Measurements from ENCODE around the gene PBX1. TPM values are rescaled to one million over a fixed set of nuclear protein-coding genes. Genes with fewer than 3 reads are reported as not detected.

PBX1 gene
- total and polyA plus RNA-seq, 2 of the 4 experiments (the other 2 are of a cell fraction), result 13.9 to 17.9 TPM

- H2BK5ac ChIP-seq (ENCODE audit: low read depth, low read length, poor library complexity, severe bottlenecking), result no peak overlapping the region
- H2BK15ac ChIP-seq (ENCODE audit: low read depth, low read length), result no peak overlapping the region
- H2AK5ac ChIP-seq (ENCODE audit: low read depth, low read length), result no peak overlapping the region
- BruUV-seq (replicated peaks), result no TSS peak
- H4K91ac ChIP-seq (ENCODE audit: insufficient read depth, low read depth, low read length), result no peak overlapping the region; the same call in 1 of the 2 replicates
- no peak overlapping the region for H3K9ac ChIP-seq (ENCODE audit: low read depth, low read length)
- no peak overlapping the region for H3K14ac ChIP-seq (replicated peaks; ENCODE audit: low read depth, low read length)
- no peak overlapping the region for H3K56ac ChIP-seq (ENCODE audit: extremely low read depth, insufficient read depth, low read length)
- no CpG with 5 or more reads among the region's 5 CpGs for WGBS, 2 experiments (ENCODE audit: extremely low coverage in 2 of 2, insufficient read length in 1 of 2)
- in situ Hi-C loops (cut with MboI; ENCODE audit: low sequenced_read_pairs), result no loop called here
- no peak overlapping the region for H3K4me2 ChIP-seq (ENCODE audit: low read depth, low read length)
- H3K4me3 ChIP-seq (ENCODE audit: insufficient read depth, low read depth, low read length), result no peak overlapping the region
- peaks cover 13% of the 10 kb centered on the region for H3K4me1 ChIP-seq (ENCODE audit: control insufficient read depth, insufficient read depth, low read length)
- DNase-seq, result no peak
- peaks cover 7% of the 10 kb centered on the region; the same call in 1 of the 2 replicates for H3K9me1 ChIP-seq (ENCODE audit: insufficient read depth, low read length)
- no peak overlapping the region for H3K27ac ChIP-seq (ENCODE audit: insufficient read depth, low read length)
- ChIA-PET CTCF (interaction anchor here (1.4 kb wide), 1 partner anchor 10 kb away, joined by 4 read pairs; no protein-coding TSS in a partner anchor), POLR2A (ENCODE audit: unreplicated experiment) (no interaction called here)
- no peak overlapping the region for H4K5ac ChIP-seq (ENCODE audit: low read depth, low read length)
- no peaks in the 10 kb centered on the region for H3K36me3 ChIP-seq (ENCODE audit: control insufficient read depth, insufficient read depth, low read length)
- no peak overlapping the region for H3K23ac ChIP-seq (ENCODE audit: low read depth, low read length)
- no peak overlapping the region for H4K8ac ChIP-seq (ENCODE audit: low read depth in 2 of 2, low read length in 2 of 2)
- intact Hi-C loops (cut with micrococcal nuclease), result loop anchor here (5.0 kb wide), 1 partner anchor 168 kb away; no protein-coding TSS in a partner anchor
- H3K18ac ChIP-seq (ENCODE audit: low read depth, low read length), result no peak overlapping the region
- H2AK9ac ChIP-seq (replicated peaks; ENCODE audit: low read depth, low read length, poor library complexity), result no peak overlapping the region
- H2AFZ ChIP-seq (replicated peaks; ENCODE audit: low read length, poor library complexity), result no peak overlapping the region
- H3K9me3 ChIP-seq (ENCODE audit: control insufficient read depth, insufficient read depth, low read length), result no peaks in the 10 kb centered on the region
- dilution Hi-C loops (cut with HindIII; ENCODE audit: low sequenced_read_pairs, unreplicated experiment), result no loop called here
- H3K79me1 ChIP-seq (ENCODE audit: low read depth in 1 of 2, low read length in 2 of 2), result peaks cover 6 to 8% of the 10 kb centered on the region in 2 experiments; a peak in 2 of 4 replicates
- TF ChIP-seq MXI1 (IDR thresholded peaks at IDR 0.05; ENCODE audit: borderline replicate concordance, low read depth, low read length) (no peak), NFE2L2 (IDR thresholded peaks at IDR 0.05; ENCODE audit: low read depth, low read length) (no peak), RCOR1 (IDR thresholded peaks at IDR 0.05; ENCODE audit: insufficient replicate concordance, low read length) (no peak), POLR2A (IDR thresholded peaks at IDR 0.05; ENCODE audit: low read depth, low read length) (no peak), USF2 (IDR thresholded peaks at IDR 0.05; ENCODE audit: low read depth, low read length) (no peak), CTCF (conservative IDR thresholded peaks at IDR 0.05; ENCODE audit: low read depth, low read length) (no peak), BHLHE40 (IDR thresholded peaks at IDR 0.05; ENCODE audit: low read depth, low read length) (no peak), CHD1 (IDR thresholded peaks at IDR 0.05; ENCODE audit: low read depth, low read length) (no peak), RAD21 (IDR thresholded peaks at IDR 0.05; ENCODE audit: low read length) (no peak), FOS (IDR thresholded peaks at IDR 0.05; ENCODE audit: low read depth, low read length) (no peak), ELK1 (IDR thresholded peaks at IDR 0.05; ENCODE audit: borderline replicate concordance, low read depth, low read length) (no peak), CEBPB (IDR thresholded peaks at IDR 0.05; ENCODE audit: low read depth, low read length) (no peak)
- ATAC-seq (ENCODE audit: low read depth), result no peak
- no peaks in the 10 kb centered on the region for H4K20me1 ChIP-seq (ENCODE audit: insufficient read depth, low read length)
- H3K4ac ChIP-seq (ENCODE audit: low read depth, low read length), result no peak overlapping the region
- H2BK20ac ChIP-seq (ENCODE audit: low read depth, low read length), result no peak overlapping the region
- no peaks in the 10 kb centered on the region for H3K27me3 ChIP-seq (ENCODE audit: control insufficient read depth, insufficient read depth, low read length)
- H2BK120ac ChIP-seq (ENCODE audit: low read depth, low read length), result no peak overlapping the region
Measured at GRCh38 chr1:164745736-164746135, 186.8 kb downstream of the PBX1 start.
